ENCODE results near the gene TYW5. TPM values are rescaled to one million over a fixed set of nuclear protein-coding genes. Genes with fewer than 3 reads are reported as not detected.

Gene TYW5
- total RNA-seq: 10 to 100 TPM; 16.0 to 16.3 TPM
- polyA plus RNA-seq (2013, experiment 1 of 2): 8.3 TPM
- polyA plus RNA-seq (2013, experiment 2 of 2): 9.6 TPM
- long read RNA-seq, experiment 1, full-length matches to known transcripts: 1 of 6 reads
- long read RNA-seq, experiment 1, partial matches to known transcripts: 2 of 6 reads
- long read RNA-seq, experiment 1, other reads (novel, unspliced or antisense): 3 of 6 reads
- long read RNA-seq, experiment 2, full-length matches to known transcripts: 21 of 31 reads
- long read RNA-seq, experiment 2, partial matches to known transcripts: 2 of 31 reads
- long read RNA-seq, experiment 2, other reads (novel, unspliced or antisense): 8 of 31 reads
- long read RNA-seq, experiment 3, full-length matches to known transcripts: 46 of 53 reads
- long read RNA-seq, experiment 3, partial matches to known transcripts: 4 of 53 reads
- long read RNA-seq, experiment 3, other reads (novel, unspliced or antisense): 3 of 53 reads
- long read RNA-seq, experiment 4, full-length matches to known transcripts: 21 of 32 reads
- long read RNA-seq, experiment 4, partial matches to known transcripts: 4 of 32 reads
- long read RNA-seq, experiment 4, other reads (novel, unspliced or antisense): 7 of 32 reads

DNA sequence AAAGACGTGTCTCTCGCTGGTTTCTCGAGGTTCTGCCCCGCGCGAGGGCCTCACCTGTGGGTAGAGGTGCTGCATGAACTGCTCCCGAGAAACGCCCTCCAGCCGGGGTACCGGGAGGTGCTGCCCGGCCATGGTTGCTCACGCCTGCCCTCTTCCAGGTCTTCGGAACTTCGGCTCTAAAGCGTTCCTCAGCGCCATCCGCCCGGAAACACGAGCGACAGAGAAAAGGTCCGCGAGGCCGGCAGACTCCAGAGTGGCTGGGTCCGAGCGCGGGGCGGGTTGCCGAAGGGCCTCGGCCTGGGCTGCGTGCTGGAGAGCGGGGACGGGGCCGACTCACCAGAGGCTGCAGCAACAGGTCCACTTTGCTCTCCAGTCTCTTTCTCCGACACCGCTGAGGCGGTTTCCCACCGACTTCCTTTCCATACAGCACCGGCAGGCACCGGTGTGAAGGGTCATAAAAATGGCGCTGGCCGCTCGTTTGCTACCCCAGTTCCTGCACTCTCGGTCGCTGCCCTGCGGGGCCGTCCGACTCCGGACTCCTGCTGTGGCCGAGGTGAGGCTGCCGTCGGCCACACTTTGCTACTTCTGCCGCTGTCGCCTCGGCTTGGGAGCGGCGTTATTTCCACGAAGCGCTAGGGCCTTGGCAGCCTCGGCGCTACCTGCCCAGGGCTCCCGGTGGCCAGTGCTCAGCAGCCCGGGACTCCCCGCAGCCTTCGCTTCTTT, at the start of gene TYW5, which contains the start of gene MAIP1:
TYW5 (minus strand) TSS at position 153 of the 723 bp plus-strand sequence; CDS start at position 132, 21 bp downstream.
MAIP1 (plus strand) TSS at position 244 of the 723 bp plus-strand sequence; CDS start at position 461, 217 bp downstream.
- TF ChIP-seq, protein P1, sequence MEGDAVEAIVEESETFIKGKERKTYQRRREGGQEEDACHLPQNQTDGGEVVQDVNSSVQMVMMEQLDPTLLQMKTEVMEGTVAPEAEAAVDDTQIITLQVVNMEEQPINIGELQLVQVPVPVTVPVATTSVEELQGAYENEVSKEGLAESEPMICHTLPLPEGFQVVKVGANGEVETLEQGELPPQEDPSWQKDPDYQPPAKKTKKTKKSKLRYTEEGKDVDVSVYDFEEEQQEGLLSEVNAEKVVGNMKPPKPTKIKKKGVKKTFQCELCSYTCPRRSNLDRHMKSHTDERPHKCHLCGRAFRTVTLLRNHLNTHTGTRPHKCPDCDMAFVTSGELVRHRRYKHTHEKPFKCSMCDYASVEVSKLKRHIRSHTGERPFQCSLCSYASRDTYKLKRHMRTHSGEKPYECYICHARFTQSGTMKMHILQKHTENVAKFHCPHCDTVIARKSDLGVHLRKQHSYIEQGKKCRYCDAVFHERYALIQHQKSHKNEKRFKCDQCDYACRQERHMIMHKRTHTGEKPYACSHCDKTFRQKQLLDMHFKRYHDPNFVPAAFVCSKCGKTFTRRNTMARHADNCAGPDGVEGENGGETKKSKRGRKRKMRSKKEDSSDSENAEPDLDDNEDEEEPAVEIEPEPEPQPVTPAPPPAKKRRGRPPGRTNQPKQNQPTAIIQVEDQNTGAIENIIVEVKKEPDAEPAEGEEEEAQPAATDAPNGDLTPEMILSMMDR (conservative IDR thresholded peaks at IDR 0.05): peak; percentile 42
- H3K4me1 ChIP-seq (ENCODE audit: control insufficient read depth, insufficient read depth, low read length): no peaks in the 10 kb centered on the region
- H3K27me3 ChIP-seq (ENCODE audit: control insufficient read depth, insufficient read depth, low read length, poor library complexity, severe bottlenecking): no peaks in the 10 kb centered on the region
- H3K36me3 ChIP-seq (ENCODE audit: control insufficient read depth, insufficient read depth, low read length): peaks cover 44% of the 10 kb centered on the region
- peak; percentile 93 for DNase-seq
- 0% methylated on average over 32 to 64 of the region's 64 CpGs for WGBS, 2 experiments (ENCODE audit: insufficient coverage in 1 of 2, insufficient read length in 1 of 2)
- H3K4me1 Mint-ChIP-seq: peaks cover 13% of the 10 kb centered on the region
- peak within 1 kb of the TSS; percentile 99 for H3K4me3 ChIP-seq (ENCODE audit: low read length)
- H3K4me3 Mint-ChIP-seq: peak within 1 kb of the TSS; percentile 96
- H3K27me3 Mint-ChIP-seq (ENCODE audit: insufficient read depth): no peaks in the 10 kb centered on the region
- H3K9me3 ChIP-seq (ENCODE audit: control insufficient read depth, low read length): no peaks in the 10 kb centered on the region
- H3K27ac Mint-ChIP-seq: peak within 1 kb of the TSS; percentile 100
- no peaks in the 10 kb centered on the region for H3K9me3 Mint-ChIP-seq
- H3K36me3 Mint-ChIP-seq (ENCODE audit: low read depth): peaks cover 37% of the 10 kb centered on the region
- H3K9ac ChIP-seq (ENCODE audit: extremely low read depth, low read length, poor library complexity, severe bottlenecking): peak within 1 kb of the TSS; percentile 77
- H3K27ac ChIP-seq (ENCODE audit: low read depth, low read length): peak within 1 kb of the TSS; percentile 93

GRCh38 chr2:200003444-200003843, 48.2 kb upstream of the TYW5 start:
- H3K36me3 Mint-ChIP-seq (ENCODE audit: low read depth): no peaks in the 10 kb centered on the region
- DNase-seq: no peak
- Histone ChIP-seq H3K4me1 (ENCODE audit: control insufficient read depth, insufficient read depth, low read length) (no peaks in the 10 kb centered on the region), H3K9me3 (ENCODE audit: control insufficient read depth, low read length) (peaks cover 10% of the 10 kb centered on the region), H3K27me3 (ENCODE audit: control insufficient read depth, insufficient read depth, low read length, poor library complexity, severe bottlenecking) (no peaks in the 10 kb centered on the region), H3K9ac (ENCODE audit: extremely low read depth, low read length, poor library complexity, severe bottlenecking) (no peak overlapping the region), H3K4me3 (ENCODE audit: low read length) (no peak overlapping the region), H3K36me3 (ENCODE audit: control insufficient read depth, insufficient read depth, low read length) (no peaks in the 10 kb centered on the region), H3K27ac (ENCODE audit: low read depth, low read length) (peak overlapping the region; percentile 57)
- H3K27me3 Mint-ChIP-seq (ENCODE audit: insufficient read depth): no peaks in the 10 kb centered on the region
- H3K27ac Mint-ChIP-seq: no peak overlapping the region
- WGBS, 2 experiments (ENCODE audit: insufficient coverage in 1 of 2, insufficient read length in 1 of 2): 40 to 55% methylated on average over 1 of the region's 1 CpG
- TF ChIP-seq, protein P1 (conservative IDR thresholded peaks at IDR 0.05): no peak
- H3K4me3 Mint-ChIP-seq: no peak overlapping the region
- H3K9me3 Mint-ChIP-seq: peaks cover 12% of the 10 kb centered on the region
- peaks cover 12% of the 10 kb centered on the region for H3K4me1 Mint-ChIP-seq

GRCh38 chr2:200000444-200001163, 45.3 kb upstream of the TYW5 start:
- no peaks in the 10 kb centered on the region for H3K9me3 Mint-ChIP-seq
- no peak overlapping the region for H3K27ac Mint-ChIP-seq
- 80 to 96% methylated on average over 1 to 2 of the region's 2 CpGs for WGBS, 2 experiments (ENCODE audit: insufficient coverage in 1 of 2, insufficient read length in 1 of 2)
- Histone ChIP-seq H3K36me3 (ENCODE audit: control insufficient read depth, insufficient read depth, low read length) (no peaks in the 10 kb centered on the region), H3K27ac (ENCODE audit: low read depth, low read length) (no peak overlapping the region), H3K9me3 (ENCODE audit: control insufficient read depth, low read length) (peaks cover 3% of the 10 kb centered on the region), H3K4me3 (ENCODE audit: low read length) (no peak overlapping the region), H3K27me3 (ENCODE audit: control insufficient read depth, insufficient read depth, low read length, poor library complexity, severe bottlenecking) (no peaks in the 10 kb centered on the region), H3K9ac (ENCODE audit: extremely low read depth, low read length, poor library complexity, severe bottlenecking) (no peak overlapping the region), H3K4me1 (ENCODE audit: control insufficient read depth, insufficient read depth, low read length) (no peaks in the 10 kb centered on the region)
- no peak for DNase-seq
- TF ChIP-seq, protein P1 (conservative IDR thresholded peaks at IDR 0.05): no peak
- no peaks in the 10 kb centered on the region for H3K36me3 Mint-ChIP-seq (ENCODE audit: low read depth)
- H3K4me1 Mint-ChIP-seq: peaks cover 12% of the 10 kb centered on the region
- H3K27me3 Mint-ChIP-seq (ENCODE audit: insufficient read depth): no peaks in the 10 kb centered on the region
- no peak overlapping the region for H3K4me3 Mint-ChIP-seq
